ENCODE data around the gene STAB1.

Gene STAB1

DNA sequence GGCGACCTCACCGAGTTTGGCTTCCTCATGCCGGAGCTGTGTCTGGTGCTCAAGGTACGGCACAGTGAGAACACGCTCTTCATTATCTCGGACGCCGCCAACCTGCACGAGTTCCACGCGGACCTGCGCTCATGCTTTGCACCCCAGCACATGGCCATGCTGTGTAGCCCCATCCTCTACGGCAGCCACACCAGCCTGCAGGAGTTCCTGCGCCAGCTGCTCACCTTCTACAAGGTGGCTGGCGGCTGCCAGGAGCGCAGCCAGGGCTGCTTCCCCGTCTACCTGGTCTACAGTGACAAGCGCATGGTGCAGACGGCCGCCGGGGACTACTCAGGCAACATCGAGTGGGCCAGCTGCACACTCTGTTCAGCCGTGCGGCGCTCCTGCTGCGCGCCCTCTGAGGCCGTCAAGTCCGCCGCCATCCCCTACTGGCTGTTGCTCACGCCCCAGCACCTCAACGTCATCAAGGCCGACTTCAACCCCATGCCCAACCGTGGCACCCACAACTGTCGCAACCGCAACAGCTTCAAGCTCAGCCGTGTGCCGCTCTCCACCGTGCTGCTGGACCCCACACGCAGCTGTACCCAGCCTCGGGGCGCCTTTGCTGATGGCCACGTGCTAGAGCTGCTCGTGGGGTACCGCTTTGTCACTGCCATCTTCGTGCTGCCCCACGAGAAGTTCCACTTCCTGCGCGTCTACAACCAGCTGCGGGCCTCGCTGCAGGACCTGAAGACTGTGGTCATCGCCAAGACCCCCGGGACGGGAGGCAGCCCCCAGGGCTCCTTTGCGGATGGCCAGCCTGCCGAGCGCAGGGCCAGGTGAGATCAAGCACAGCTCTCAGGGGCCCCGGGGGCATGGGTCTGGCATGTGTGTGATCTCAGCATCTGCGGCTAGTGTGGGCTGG, 7.1 kb upstream of the STAB1 start:
- no peak for DNase-seq

DNA sequence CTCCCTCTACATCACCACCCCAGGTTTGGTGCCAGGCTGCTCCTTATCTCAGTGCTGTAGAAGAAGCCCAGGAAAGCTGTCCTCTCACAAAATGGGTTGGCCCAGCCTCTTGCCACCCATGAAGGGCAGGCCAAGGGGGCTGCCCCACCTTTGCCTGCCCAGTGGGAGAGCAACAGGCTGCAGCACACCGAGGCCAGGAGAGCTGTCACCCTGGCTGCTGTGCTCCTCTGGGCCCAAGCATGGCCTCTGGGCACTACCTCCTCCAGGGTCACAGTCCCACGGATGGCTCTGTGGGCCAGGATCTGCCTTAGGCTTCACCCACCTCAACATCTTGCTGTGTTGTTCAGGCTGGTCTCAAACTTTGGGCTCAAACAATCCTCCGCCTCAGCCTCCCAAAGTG, 6.4 kb upstream of the STAB1 start:
- DNase-seq = no peak

DNA sequence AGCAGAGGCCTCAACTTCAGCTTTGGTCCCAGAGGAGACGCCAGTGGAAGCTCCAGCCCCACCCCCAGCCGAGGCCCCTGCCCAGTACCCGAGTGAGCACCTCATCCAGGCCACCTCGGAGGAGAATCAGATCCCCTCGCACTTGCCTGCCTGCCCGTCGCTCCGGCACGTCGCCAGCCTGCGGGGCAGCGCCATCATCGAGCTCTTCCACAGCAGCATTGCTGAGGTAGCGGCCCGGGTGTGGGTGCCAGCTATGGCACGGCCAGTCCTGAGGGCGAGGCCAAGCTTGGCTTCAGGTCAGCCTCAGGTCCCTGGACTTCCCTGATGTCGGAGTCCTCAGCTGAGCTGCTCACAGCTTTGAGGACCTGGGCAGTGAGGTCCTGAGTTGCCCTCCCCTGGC, 5.7 kb upstream of the STAB1 start:
- no peak for DNase-seq

DNA sequence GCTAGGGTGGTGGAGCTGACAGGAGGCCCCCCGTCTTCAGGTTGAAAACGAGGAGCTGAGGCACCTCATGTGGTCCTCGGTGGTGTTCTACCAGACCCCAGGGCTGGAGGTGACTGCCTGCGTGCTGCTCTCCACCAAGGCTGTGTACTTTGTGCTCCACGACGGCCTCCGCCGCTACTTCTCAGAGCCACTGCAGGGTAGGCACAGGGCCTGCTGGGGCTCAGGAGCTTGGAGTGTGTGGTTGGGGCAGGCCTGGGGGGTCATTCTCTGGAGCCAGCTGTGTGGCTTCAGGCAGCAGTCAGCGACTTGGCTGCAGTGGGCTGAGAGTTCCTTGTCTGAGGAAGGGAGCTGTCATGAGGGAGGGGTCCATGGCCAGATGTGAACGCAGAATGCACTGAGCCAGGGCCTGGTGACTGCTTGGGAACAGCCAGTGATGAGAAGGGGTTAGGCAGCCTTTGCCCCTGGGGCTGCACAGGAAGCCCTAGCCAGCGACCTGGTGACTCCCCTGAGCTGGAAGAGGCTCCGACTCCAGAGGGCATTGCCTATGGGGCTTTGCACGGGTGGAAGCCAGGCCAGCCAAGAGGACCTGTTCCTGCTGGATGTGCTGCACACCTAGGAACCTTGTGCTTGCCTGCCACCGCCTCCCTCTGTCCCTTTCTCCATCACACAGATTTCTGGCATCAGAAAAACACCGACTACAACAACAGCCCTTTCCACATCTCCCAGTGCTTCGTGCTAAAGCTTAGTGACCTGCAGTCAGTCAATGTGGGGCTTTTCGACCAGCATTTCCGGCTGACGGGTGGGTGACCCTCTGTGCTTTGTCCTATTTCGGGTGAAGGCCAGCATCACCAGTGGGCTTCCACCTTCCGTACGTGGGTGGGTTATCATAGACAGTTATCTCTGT, 4.9 kb upstream of the STAB1 start:
- DNase-seq = no peak

DNA sequence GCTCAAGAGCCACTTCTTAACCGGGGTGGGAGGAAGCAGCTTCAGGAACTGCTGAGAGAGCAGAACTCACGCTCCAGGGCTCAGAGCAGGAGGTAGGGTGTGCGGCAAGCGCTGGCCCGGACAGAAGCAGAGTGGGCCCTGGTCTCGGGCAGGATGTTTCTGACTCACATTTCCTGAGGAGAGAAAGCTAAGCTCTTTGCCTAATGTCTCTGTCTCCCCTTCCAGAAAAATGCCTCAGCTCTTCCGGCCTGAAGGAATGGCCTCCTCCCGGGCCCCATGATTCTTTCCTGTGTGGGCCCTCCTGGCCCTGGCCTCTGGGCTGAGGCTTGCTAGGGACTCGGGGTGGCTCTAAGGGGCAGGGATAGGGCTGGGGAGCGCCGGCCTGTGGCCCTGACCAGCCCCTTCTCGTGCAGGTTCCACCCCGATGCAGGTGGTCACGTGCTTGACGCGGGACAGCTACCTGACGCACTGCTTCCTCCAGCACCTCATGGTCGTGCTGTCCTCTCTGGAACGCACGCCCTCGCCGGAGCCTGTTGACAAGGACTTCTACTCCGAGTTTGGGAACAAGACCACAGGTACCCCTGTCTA, 4.1 kb upstream of the STAB1 start:
- no peak for DNase-seq

DNA sequence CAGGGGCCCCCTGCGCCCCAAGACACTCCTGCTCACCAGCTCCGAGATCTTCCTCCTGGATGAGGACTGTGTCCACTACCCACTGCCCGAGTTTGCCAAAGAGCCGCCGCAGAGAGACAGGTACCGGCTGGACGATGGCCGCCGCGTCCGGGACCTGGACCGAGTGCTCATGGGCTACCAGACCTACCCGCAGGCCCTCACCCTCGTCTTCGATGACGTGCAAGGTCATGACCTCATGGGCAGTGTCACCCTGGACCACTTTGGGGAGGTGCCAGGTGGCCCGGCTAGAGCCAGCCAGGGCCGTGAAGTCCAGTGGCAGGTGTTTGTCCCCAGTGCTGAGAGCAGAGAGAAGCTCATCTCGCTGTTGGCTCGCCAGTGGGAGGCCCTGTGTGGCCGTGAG, 3.1 kb upstream of the STAB1 start:
- no peak for DNase-seq

DNA sequence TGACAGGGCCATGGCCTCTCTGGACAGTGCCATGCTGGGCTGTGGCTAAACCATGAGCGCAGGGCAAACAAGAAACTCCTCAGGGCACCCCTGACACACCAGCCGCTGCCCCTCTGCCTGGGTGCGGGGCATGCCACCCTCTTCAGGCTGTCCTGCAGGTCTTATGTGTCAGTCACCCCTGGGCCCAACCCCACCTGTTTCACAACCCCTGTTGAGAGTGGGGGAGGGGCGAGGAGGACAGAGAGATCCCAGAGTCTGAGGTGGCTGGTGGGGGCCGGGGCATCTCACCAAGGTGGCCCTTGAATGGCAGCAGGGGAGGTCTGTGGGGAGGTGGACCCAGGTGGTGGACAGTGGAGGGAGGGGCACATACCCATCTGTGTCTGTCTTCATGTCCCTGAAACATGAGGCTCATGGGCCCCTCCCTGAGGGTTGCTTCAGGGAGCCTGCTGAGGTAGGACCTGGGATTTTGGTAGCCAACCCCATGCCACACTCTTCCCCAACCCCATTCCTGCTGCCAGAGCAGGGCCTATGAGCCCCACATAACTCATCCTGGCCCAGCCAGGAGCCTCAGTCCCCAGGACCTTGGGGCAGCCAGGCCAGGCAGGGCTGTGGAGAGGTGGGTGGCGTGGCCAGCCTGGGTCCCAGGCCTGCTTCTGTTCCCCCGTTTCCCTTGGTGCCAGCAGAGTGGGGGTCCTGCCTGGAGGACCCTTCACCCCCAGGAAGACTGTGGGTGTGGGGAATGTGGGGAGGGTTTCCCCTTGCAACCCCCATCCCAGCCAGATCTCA, 1.7 kb upstream of the STAB1 start:
- no peak for DNase-seq

DNA sequence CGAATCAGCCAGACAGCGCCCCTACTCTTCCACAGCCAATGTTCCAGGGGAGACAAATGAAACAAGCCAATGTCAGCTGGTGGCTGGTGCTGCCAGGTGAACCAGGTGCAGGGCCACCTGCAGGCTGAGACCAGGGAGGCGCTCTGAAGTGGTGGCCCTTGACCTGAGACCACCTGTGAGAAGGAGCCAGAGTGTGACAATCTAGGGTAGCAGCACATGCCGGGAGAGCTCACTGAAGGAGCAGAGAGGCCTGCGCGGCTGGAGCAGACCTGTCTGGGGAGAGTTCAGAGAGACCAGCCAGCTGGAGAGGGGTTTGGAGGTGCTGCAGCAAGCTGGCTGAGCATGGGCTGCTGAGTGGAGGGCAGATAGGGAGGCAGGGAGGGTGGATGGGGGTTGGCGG, 693 bp upstream of the STAB1 start:
- DNase-seq = no peak

DNA sequence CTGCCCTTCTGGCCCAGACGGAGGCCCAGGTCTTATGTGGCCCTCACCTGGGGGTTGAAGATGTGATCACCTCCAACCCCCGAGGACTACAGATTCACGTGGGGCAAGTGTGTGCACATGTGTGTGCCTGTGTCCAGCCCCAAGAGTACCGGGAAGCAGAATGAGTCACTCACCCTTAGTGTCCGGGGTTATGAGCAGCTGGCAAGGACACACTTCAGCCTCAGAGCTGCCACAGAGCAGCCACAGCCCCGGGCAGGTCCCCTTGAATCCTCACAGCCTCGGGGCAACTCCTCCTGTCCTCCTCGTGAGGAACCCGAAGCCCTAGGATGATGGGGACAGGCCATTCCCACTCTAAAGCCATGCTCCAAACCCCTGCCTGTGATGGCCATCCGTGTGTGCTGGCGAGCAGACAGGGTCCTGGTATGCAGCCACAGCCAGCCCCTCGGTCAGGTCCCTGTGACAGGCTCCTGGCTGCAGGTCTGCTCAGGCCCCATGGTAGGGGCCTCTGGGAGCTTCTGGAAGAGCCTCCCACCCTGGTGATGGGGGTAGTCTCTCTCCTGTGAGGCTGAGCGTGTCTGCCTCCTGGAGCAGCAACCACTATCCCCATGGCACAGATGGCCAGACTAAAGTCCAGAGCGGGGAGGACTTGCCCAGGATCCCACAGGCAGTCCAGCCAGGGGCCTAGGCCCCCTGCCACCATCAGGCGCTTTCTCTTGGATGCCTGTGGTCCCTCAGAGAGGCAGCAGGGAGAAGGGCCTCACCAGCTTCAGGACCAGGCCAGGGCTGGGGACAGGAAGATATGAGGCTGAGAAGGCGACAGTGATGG, 852 bp downstream of the STAB1 start:
- no peak for DNase-seq

DNA sequence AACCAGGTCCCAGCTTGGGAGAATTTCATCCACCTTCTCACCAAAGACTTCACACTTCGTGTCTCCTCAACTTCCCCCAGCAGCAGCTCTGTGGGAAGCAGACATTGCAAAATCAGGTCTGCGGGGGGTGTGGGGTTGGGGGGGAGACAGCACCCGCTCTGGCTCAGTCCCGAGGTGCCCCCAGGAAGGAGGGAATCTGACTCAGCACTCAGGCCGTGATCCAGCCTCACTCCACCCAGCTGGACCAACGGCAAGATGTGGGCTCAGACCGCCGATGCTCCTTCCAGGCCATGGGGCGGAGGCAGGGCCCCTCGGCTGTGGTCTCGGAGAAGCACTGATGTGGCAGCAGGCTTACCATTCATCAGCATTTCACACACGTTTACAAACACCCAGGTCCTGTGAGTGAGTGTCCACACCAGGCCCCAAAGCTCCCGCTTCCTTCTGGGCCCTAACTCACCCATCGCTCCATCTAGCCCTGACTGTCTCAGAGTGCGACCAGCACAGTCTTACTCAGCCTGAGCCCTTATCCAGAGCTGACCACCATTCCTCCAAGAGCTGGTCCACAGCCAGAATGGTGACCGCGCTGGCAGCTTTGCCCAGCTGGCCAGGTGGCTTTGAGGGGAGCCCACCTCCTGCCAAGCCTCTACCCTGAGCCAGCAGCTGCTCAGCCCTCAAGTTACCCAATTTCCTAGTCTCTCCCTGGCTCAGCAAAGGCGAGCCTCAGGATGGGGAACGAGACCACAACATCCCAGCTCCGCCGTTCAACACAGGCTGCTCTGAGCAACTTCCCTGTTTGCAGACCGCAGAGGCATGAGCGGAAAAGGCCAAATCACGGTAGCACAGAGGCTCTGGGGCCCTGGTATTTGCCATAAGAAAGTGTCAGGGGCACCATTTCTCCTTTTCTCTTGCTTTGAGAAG, 3.3 kb downstream of the STAB1 start:
- no peak for DNase-seq

DNA sequence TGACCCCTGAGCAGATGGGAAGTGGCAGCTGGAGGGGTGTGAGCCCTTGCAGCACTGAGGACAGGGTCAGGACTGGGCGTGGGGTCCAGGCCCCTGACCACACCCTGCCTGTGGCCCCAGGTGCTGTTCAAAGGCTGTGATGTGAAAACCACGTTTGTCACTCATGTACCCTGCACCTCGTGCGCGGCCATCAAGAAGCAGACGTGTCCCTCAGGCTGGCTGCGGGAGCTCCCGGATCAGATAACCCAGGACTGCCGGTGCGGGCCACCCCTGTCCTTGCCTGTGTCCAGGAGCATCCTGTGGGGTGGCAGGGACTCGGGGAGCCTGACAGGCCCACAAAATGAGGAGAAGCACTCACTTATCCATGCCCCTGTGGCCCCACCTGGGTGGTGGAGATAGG, 5.9 kb downstream of the STAB1 start:
- DNase-seq = no peak

DNA sequence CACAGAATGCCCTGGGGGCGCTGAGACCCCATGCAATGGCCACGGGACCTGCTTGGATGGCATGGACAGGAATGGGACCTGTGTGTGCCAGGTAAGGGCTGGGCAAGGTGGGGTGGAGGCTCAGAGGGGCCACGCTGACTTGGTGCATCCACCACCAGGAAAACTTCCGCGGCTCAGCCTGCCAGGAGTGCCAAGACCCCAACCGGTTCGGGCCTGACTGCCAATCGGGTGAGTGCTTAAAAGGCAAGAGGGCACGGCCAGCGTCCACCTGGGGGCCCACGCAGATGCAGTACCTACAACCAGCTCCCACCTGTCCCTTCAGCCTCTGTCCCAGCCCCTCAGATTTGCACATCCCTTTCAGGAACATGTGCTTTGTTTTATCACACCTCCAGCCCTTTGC, 6.9 kb downstream of the STAB1 start:
- DNase-seq = no peak

DNA sequence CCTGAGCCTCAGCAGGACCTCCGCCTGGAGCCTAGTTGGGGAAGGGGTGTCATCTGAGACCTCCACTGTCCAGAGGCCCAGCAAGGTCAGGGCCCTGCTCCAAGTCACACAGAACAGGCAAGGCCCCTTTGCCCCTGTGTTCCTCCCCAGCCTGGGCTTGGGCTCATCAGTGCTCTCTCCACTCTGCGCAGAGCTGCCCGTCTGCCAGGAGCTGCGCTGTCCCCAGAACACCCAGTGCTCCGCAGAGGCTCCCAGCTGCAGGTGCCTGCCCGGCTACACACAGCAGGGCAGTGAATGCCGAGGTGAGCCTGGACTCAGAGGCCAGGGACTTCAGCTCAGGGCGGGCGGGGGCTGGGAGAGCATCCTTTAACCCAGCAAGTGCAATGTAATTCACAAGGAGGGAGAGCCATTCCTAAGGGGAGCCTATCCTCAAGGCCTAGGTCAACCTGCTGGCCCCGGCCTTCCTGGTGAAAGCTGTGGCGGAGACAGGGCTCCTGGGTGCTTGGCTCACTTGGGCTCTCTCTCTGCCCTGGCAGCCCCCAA, 7.7 kb downstream of the STAB1 start:
- DNase-seq = no peak

DNA sequence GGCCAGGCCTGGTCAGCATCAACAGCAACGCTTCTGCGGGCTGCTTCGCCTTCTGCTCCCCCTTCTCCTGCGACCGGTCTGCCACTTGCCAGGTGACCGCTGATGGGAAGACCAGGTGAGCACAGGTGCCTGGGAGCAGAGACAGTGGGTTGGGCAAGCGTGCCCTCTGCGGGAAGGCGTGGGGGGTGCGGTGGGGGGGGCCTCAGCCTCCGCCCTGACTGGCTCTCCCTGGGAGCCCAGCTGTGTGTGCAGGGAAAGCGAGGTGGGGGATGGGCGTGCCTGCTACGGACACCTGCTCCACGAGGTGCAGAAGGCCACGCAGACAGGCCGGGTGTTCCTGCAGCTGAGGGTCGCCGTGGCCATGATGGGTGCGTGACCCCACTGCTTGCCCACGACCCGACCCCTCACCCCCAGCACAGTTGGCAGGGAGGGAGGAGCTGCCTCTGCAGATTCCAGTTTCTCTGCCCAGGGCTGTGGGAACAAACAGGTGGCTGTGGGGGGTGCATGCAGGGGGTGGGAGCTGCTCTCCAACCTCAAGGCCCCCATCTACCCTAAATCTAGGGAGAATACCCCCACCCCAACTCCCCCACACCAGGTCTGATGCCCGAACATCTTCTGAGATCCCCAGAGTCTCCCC, 8.8 kb downstream of the STAB1 start:
- no peak for DNase-seq

DNA sequence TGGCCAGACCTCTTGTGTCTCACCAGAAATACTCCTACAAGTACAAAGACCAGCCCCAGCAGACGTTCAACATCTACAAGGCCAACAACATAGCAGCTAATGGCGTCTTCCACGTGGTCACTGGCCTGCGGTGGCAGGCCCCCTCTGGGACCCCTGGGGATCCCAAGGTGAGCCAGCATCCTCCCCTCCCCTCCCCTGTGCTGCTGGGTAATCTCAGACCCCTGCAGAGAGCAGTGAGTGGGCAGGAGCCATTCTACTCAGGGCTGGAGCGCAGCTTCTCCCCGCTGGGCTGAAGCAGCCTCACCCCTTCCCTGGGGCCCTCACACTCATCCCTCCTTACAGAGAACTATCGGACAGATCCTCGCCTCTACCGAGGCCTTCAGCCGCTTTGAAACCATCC, 9.8 kb downstream of the STAB1 start:
- no peak for DNase-seq

DNA sequence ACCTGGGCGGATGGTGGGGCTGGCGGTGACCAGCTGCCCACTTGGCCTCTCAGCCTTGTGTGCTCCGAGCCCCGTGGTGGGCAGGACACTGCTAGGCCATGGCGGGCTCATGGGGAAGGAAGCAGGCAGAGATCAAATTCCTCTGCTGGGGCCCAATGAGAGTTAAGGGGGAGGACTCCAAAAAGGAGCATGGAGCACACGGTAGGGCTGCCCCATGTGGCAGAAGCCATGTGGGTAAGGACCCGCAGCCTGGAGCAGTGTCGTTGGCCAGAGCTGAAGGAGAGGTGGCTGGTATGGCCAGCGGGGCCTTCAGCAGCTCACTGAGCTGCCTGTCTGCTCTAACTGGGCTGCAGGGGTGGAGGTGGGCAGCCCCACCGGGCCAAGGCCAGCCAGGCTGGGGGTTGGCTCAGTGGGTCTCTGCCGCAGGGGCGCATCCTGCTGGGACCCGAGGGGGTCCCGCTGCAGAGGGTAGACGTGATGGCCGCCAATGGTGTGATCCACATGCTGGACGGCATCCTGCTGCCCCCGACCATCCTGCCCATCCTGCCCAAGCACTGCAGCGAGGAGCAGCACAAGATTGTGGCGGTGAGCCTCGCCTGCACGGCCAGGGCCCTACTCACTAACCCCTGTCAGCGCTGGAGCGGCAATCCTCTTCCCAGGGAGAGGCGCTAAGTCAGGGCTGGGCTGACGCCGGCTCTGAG, 11.3 kb downstream of the STAB1 start:
- no peak for DNase-seq

DNA sequence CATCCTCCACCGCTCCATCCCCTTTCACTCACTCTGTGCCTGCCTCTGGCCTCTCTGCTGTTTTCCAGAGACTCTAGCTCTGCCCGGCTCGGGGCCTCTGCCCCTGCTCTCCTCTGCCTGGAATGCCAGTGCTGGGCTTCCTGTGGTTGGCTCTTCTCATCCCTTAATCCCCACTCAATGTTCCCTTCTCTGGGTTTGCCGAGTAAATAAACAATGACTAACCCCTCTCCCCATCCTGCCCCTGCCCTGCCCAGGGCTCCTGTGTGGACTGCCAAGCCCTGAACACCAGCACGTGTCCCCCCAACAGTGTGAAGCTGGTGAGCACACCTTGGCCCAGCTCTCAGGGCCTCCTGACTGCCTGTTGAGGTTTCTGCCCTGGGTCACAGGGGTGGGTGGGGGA, 12.2 kb downstream of the STAB1 start:
- no peak for DNase-seq

DNA sequence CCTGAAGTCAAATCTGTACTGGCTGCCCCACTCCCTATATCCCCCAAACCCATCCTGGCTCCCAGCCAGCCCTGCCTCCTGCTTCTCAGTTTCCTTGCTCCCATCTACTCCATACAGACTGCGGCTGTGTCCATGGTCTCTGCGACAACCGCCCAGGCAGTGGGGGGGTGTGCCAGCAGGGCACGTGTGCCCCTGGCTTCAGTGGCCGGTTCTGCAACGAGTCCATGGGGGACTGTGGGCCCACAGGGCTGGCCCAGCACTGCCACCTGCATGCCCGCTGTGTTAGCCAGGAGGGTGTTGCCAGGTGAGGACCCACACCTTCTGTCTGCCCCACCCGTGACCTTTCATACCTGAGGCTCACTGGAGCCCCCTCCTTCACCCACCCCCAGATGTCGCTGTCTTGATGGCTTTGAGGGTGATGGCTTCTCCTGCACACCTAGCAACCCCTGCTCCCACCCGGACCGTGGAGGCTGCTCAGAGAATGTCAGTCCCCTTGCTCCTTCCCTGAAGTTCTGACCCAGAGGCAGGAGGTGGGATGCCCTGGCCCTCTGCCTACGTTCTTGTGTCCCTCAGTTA, 14.7 kb downstream of the STAB1 start:
- DNase-seq = no peak

DNA sequence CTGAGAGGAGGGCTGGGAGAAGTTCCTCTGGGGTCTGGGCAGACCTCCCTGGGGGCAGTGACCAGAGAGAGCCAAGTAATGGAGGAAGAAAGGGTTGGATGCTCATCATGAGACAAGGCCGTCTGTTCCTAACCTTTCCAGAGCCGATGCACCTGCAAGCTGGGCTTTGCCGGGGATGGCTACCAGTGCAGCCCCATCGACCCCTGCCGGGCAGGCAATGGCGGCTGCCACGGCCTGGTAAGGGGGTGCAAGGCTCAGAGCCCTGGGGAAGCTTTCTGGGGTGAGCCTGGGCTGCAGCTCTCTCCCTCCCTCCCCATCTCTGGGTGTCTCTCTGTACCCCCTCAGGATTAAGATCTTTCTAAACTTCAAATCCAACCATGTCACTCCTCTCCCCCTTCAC, 16.4 kb downstream of the STAB1 start:
- DNase-seq = no peak

All from activated CD4-positive, alpha-beta T cell treated with anti-CD3 and anti-CD28 coated beads, Interleukin-2, Interleukin-6, amounts not matched to agents 100 ng/mL and 50 ng/mL, durations not matched to agents 16 hours and 8 hours (primary cell).